Esophagus squamous epithelium (tissue), 4 donors: Measurements from ENCODE around the gene CLCN7.

Experiments
- POLR2A ChIP-seq, 4 donors: fragments of 450-650 bp; IDR thresholded peaks; one replicate each; pipeline ENCODE4 v1.6.1; 2017; ENCODE audit warnings: antibody characterized with exemption in 4 of 4, mild to moderate bottlenecking in 4 of 4, moderate library complexity in 3 of 4
- TF ChIP-seq, protein P1 (sequence below), 6 experiments: fragments of 450-650 bp in 4 of 6; fragments of 200-600 bp in 2 of 6; sonication (generic) in 2 of 6; IDR thresholded peaks; one replicate each; pipeline ENCODE4 v1.5.1; 2016 to 2019; ENCODE audit warnings: antibody characterized with exemption in 6 of 6, mild to moderate bottlenecking in 4 of 6, moderate library complexity in 4 of 6

- no peak for TF ChIP-seq POLR2A (IDR thresholded peaks at IDR 0.05)
- TF ChIP-seq, protein P1, sequence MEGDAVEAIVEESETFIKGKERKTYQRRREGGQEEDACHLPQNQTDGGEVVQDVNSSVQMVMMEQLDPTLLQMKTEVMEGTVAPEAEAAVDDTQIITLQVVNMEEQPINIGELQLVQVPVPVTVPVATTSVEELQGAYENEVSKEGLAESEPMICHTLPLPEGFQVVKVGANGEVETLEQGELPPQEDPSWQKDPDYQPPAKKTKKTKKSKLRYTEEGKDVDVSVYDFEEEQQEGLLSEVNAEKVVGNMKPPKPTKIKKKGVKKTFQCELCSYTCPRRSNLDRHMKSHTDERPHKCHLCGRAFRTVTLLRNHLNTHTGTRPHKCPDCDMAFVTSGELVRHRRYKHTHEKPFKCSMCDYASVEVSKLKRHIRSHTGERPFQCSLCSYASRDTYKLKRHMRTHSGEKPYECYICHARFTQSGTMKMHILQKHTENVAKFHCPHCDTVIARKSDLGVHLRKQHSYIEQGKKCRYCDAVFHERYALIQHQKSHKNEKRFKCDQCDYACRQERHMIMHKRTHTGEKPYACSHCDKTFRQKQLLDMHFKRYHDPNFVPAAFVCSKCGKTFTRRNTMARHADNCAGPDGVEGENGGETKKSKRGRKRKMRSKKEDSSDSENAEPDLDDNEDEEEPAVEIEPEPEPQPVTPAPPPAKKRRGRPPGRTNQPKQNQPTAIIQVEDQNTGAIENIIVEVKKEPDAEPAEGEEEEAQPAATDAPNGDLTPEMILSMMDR (IDR thresholded peaks at IDR 0.05): no peak
Measured at GRCh38 chr16:1433263-1433560, 41.6 kb downstream of the CLCN7 start.
